Measurements from ENCODE around the gene ZCRB1.

GRCh38 chr12:42283739-42284138 is 42.2 kb downstream of the ZCRB1 start:
- TF ChIP-seq EZH2 (IDR thresholded peaks at IDR 0.05; ENCODE audit: borderline replicate concordance, low read length) (no peak), CTCF (IDR thresholded peaks at IDR 0.05; ENCODE audit: low read length) (no peak)
